ENCODE data around the gene FBXO40.

Gene FBXO40

GRCh38 chr3:121667333-121667732 lies 74.2 kb downstream of the FBXO40 start:
- DNase-seq: no peak

GRCh38 chr3:121670676-121671075 lies 77.5 kb downstream of the FBXO40 start:
- DNase-seq: no peak

DNA sequence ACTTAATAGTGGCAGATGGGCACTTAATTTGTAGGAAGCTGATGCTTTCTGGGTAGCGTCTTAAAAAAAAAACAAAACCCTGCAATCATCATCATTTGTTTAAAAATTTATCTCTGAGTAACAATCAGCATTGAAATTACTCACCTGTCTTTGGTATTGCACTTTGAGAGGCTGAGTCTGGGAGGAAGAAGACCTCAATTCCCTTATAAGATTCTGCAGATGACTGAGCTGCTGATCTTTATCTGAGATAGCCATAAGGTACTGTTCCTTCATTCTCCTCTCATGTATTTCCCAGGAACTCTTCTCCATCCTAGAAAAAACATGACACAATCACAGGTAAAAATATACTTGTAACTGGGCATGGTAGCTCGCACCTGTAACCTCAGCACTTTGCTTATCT lies 84.0 kb downstream of the FBXO40 start:
- DNase-seq: no peak

Measured in stimulated activated CD4-positive, alpha-beta T cell treated with anti-CD3 and anti-CD28 coated beads, Interleukin-4, amount 100 ng/mL, for 1 hour (primary cell).